Esophagus muscularis mucosa (tissue), 4 donors: ENCODE results near the gene SPATA25. TPM values are rescaled to one million over a fixed set of nuclear protein-coding genes. Genes with fewer than 3 reads are reported as not detected.

Experiments
- DNase-seq: peaks from one replicate; pipeline ENCODE4 v3.0.0-alpha.2; 2017; ENCODE audit errors: extremely low spot score
- H3K27ac ChIP-seq, 4 donors: fragments of 200-600 bp; sonication (generic); replicated peaks in 1 of 4; 1 replicate in 3 of 4; 2 replicates in 1 of 4; pipeline ENCODE4 v1.5.1; 2016 to 2019; ENCODE audit warnings: mild to moderate bottlenecking in 1 of 4
- H3K27me3 ChIP-seq, 4 donors: fragments of 200-600 bp; sonication (generic); one replicate each; pipeline versions ENCODE4 v1.5.1 to v1.6.0; 2016 to 2019
- H3K36me3 ChIP-seq, 4 donors: fragments of 200-600 bp; sonication (generic); one replicate each; pipeline ENCODE4 v1.5.1; 2016 to 2019
- H3K4me1 ChIP-seq, 4 donors: fragments of 200-600 bp; sonication (generic); one replicate each; pipeline ENCODE4 v1.5.1; 2016 to 2019
- H3K4me3 ChIP-seq, 4 donors: fragments of 200-600 bp; sonication (generic); 1 replicate in 2 of 4; 2 replicates in 2 of 4; pipeline ENCODE4 v1.5.1; 2016 to 2019; ENCODE audit warnings: mild to moderate bottlenecking in 4 of 4, moderate library complexity in 1 of 4
- H3K9me3 ChIP-seq, 4 donors: fragments of 200-600 bp; sonication (generic); 1 replicate in 3 of 4; 2 replicates in 1 of 4; pipeline ENCODE4 v1.5.1; 2016 to 2019
- CTCF ChIP-seq, 3 experiments: fragments of 200-600 bp in 2 of 3; fragments of 450-650 bp in 1 of 3; sonication (generic) in 2 of 3; IDR thresholded peaks; one replicate each; pipeline ENCODE4 v1.5.1; 2017 to 2019; ENCODE audit warnings: antibody characterized with exemption in 3 of 3, mild to moderate bottlenecking in 2 of 3, moderate library complexity in 1 of 3
- EP300 ChIP-seq: sonication (generic); formaldehyde crosslinking; IDR thresholded peaks from one replicate; pipeline ENCODE4 v1.6.1; 2017; ENCODE audit warnings: antibody characterized with exemption
- POLR2A ChIP-seq: fragments of 450-650 bp; IDR thresholded peaks from one replicate; pipeline ENCODE4 v1.6.1; 2017; ENCODE audit warnings: antibody characterized with exemption, moderate library complexity, mild to moderate bottlenecking, low read depth
- POLR2AphosphoS5 ChIP-seq, 2 donors: sonication (generic); formaldehyde crosslinking; IDR thresholded peaks; one replicate each; pipeline ENCODE4 v1.6.1; 2017; ENCODE audit warnings: antibody characterized with exemption in 2 of 2
- WGBS: methylation state at CpG from one replicate; pipeline ENCODE4 v1.1.5; 2018; 5-methylcytosine and 5-hydroxymethylcytosine counted together
- intact Hi-C: fragments of 100-400 bp; cut with DNase I; formaldehyde crosslinking; loops from one replicate; pipeline ENCODE4 v1.15.1; 2023
- total RNA-seq, 4 donors: library from RNA; depleted of rRNA; stranded (reverse); fragments of >200 nt; gene quantifications; one replicate each; pipeline versions ENCODE4 v1.1.0 to v1.2.1, GENCODE V29; 2016

The SPATA25 gene
- 1 to 10 TPM; 1.7 to 4.6 (median 3.0) TPM for total RNA-seq

GRCh38 chr20:45887346-45887715 lies at the start of gene SPATA25:
Gene SPATA25, minus strand, starts transcription at chr20:45887622. Its CDS starts 32 bp downstream, at chr20:45887590.
- intact Hi-C loops = loop anchor here (10.0 kb wide), 1 partner anchor 83 kb away; no protein-coding TSS in a partner anchor
- H3K27me3 ChIP-seq = no peaks in the 10 kb centered on the region
- H3K36me3 ChIP-seq = peaks cover 0 to 58% (median 46%) of the 10 kb centered on the region in 4 donors
- no peak within 1 kb of the TSS for H3K27ac ChIP-seq
- WGBS = 93% methylated on average over 8 of the region's 8 CpGs
- H3K9me3 ChIP-seq = no peaks in the 10 kb centered on the region
- H3K4me3 ChIP-seq = no peak within 1 kb of the TSS
- TF ChIP-seq POLR2A (no peak), CTCF (IDR thresholded peaks at IDR 0.05) (no peak), EP300 (no peak), POLR2AphosphoS5 (IDR thresholded peaks at IDR 0.05) (no peak)
- peaks cover 25 to 69% (median 41%) of the 10 kb centered on the region in 4 donors for H3K4me1 ChIP-seq
- DNase-seq = no peak

- intact Hi-C loops = loop anchor here (2.0 to 10.0 kb wide), 2 partner anchors 45 to 141 kb away; partner anchors contain the start of genes CTSA, DNTTIP1, NEURL2 and WFDC3
- peak overlapping the region; percentile 100 for H3K27ac ChIP-seq
These were observed 48.1 kb upstream of the SPATA25 start for GRCh38 chr20:45935416-45936046.

GRCh38 chr20:45934586-45935415 lies 47.4 kb upstream of the SPATA25 start, which contains the start of gene PCIF1:
Gene PCIF1, plus strand, starts transcription at chr20:45934683. Its CDS starts 4,317 bp downstream, at chr20:45939000.
- Histone ChIP-seq H3K4me1 (peaks cover 20 to 45% (median 30%) of the 10 kb centered on the region in 4 donors), H3K4me3 (peak within 1 kb of the TSS; percentile 92 to 100 (median 100)), H3K36me3 (peaks cover 26 to 33% (median 29%) of the 10 kb centered on the region in 4 donors), H3K9me3 (no peaks in the 10 kb centered on the region), H3K27ac (peak within 1 kb of the TSS; percentile 100), H3K27me3 (no peaks in the 10 kb centered on the region)
- WGBS = 0% methylated on average over 11 of the region's 102 CpGs
- DNase-seq = peak; percentile 100
- TF ChIP-seq CTCF (IDR thresholded peaks at IDR 0.05) (no peak), POLR2A (peak; percentile 85), POLR2AphosphoS5 (IDR thresholded peaks at IDR 0.05) (peak; percentile 98 to 99), EP300 (no peak)
- intact Hi-C loops = loop anchor here (2.0 to 10.0 kb wide), 2 partner anchors 44 to 140 kb away; partner anchors contain the start of genes CTSA, DNTTIP1, NEURL2 and WFDC3

More at GRCh38 chr20:45935416-45936046, 48.1 kb upstream of the SPATA25 start:
- Histone ChIP-seq H3K4me1 (peaks cover 20 to 45% (median 30%) of the 10 kb centered on the region in 4 donors), H3K9me3 (no peaks in the 10 kb centered on the region), H3K36me3 (peaks cover 34 to 41% (median 37%) of the 10 kb centered on the region in 4 donors), H3K27me3 (no peaks in the 10 kb centered on the region), H3K4me3 (peak overlapping the region; percentile 92 to 100 (median 100))
- no peak for TF ChIP-seq POLR2A
- TF ChIP-seq CTCF (IDR thresholded peaks at IDR 0.05) = no peak
- TF ChIP-seq EP300 = no peak
- TF ChIP-seq POLR2AphosphoS5 (IDR thresholded peaks at IDR 0.05) = no peak
- 7% methylated on average over 21 of the region's 21 CpGs for WGBS
- no peak for DNase-seq

GRCh38 chr20:45934046-45934585 lies 46.7 kb upstream of the SPATA25 start:
- Histone ChIP-seq H3K27me3 (no peaks in the 10 kb centered on the region), H3K36me3 (peaks cover 19 to 27% (median 22%) of the 10 kb centered on the region in 4 donors), H3K4me3 (peak overlapping the region; percentile 92 to 100 (median 100)), H3K9me3 (no peaks in the 10 kb centered on the region), H3K4me1 (peaks cover 20 to 45% (median 30%) of the 10 kb centered on the region in 4 donors), H3K27ac (peak overlapping the region; percentile 100)
- TF ChIP-seq POLR2AphosphoS5 (IDR thresholded peaks at IDR 0.05) (no peak), POLR2A (no peak), EP300 (no peak), CTCF (IDR thresholded peaks at IDR 0.05) (no peak)
- intact Hi-C loops = loop anchor here (2.0 to 10.0 kb wide), 2 partner anchors 43 to 139 kb away; partner anchors contain the start of genes CTSA, DNTTIP1, NEURL2 and WFDC3
- DNase-seq = no peak
- 0% methylated on average over 10 of the region's 34 CpGs for WGBS
